ENCODE data around the gene GHRL. TPM values are rescaled to one million over a fixed set of nuclear protein-coding genes. Genes with fewer than 3 reads are reported as not detected.
A peak's percentile ranks its signal among the peaks of the same experiment; 100 is the strongest.

The GHRL gene
- total RNA-seq, 3 donors from 2014 or later (not counting 1 experiment from before 2014, with no cell fraction given) = 1.4 to 2.6 (median 1.5) TPM

- Mint-ChIP-seq H3K4me3 (no peak overlapping the region), H3K9me3 (no peaks in the 10 kb centered on the region), H3K36me3 (no peaks in the 10 kb centered on the region), H3K27me3 (ENCODE audit: low read depth in 2 of 2) (no peaks in the 10 kb centered on the region), H3K27ac (peak overlapping the region in 1 of 2 donors; percentile 47), H3K4me1 (peaks cover 9 to 18% of the 10 kb centered on the region in 2 donors)
- 79% methylated on average over 12 of the region's 12 CpGs for WGBS (ENCODE audit: insufficient coverage)
- Histone ChIP-seq H3K4me1 (ENCODE audit: control insufficient read depth, insufficient read depth, low read length) (peaks cover 21% of the 10 kb centered on the region), H3K36me3 (ENCODE audit: control insufficient read depth, insufficient read depth, low read length) (peaks cover 18% of the 10 kb centered on the region), H3K27ac (ENCODE audit: low read length) (no peak overlapping the region), H3K4me3 (ENCODE audit: low read length) (no peak overlapping the region), H3K27me3 (ENCODE audit: control insufficient read depth, insufficient read depth, low read length) (no peaks in the 10 kb centered on the region), H3K9me3 (ENCODE audit: control insufficient read depth, insufficient read depth, low read length) (no peaks in the 10 kb centered on the region)
- no peak for TF ChIP-seq CTCF (IDR thresholded peaks at IDR 0.05)
- DNase-seq (no peak), ATAC-seq (no peak)
- intact Hi-C loops (cut with micrococcal nuclease) = no loop called here
These were observed 1.4 kb upstream of the GHRL start for GRCh38 chr3:10294030-10294586.

- Histone ChIP-seq H3K9me3 (ENCODE audit: control insufficient read depth, insufficient read depth, low read length) (no peaks in the 10 kb centered on the region), H3K4me1 (ENCODE audit: control insufficient read depth, insufficient read depth, low read length) (peaks cover 21% of the 10 kb centered on the region), H3K27me3 (ENCODE audit: control insufficient read depth, insufficient read depth, low read length) (no peaks in the 10 kb centered on the region), H3K27ac (ENCODE audit: low read length) (no peak overlapping the region), H3K36me3 (ENCODE audit: control insufficient read depth, insufficient read depth, low read length) (peaks cover 30% of the 10 kb centered on the region), H3K4me3 (ENCODE audit: low read length) (no peak overlapping the region)
- 89% methylated on average over 6 of the region's 6 CpGs for WGBS (ENCODE audit: insufficient coverage)
- Mint-ChIP-seq H3K4me1 (peaks cover 15 to 18% of the 10 kb centered on the region in 2 donors), H3K27ac (peak overlapping the region in 1 of 2 donors; percentile 83), H3K4me3 (no peak overlapping the region), H3K9me3 (no peaks in the 10 kb centered on the region), H3K27me3 (ENCODE audit: low read depth in 2 of 2) (no peaks in the 10 kb centered on the region), H3K36me3 (no peaks in the 10 kb centered on the region)
- intact Hi-C loops (cut with micrococcal nuclease) = no loop called here
- DNase-seq (no peak), ATAC-seq (no peak)
- no peak for TF ChIP-seq CTCF (IDR thresholded peaks at IDR 0.05)
These were observed 1.1 kb downstream of the GHRL start for GRCh38 chr3:10291641-10292040.

- no peak overlapping the region for H3K27ac Mint-ChIP-seq
- intact Hi-C loops (cut with micrococcal nuclease) = no loop called here
- no peak for ATAC-seq
These were observed 2.1 kb downstream of the GHRL start for GRCh38 chr3:10290481-10291176.

More at GRCh38 chr3:10290481-10291176, 2.1 kb downstream of the GHRL start:
- Mint-ChIP-seq H3K9me3 (no peaks in the 10 kb centered on the region), H3K36me3 (no peaks in the 10 kb centered on the region), H3K4me1 (peaks cover 15 to 18% of the 10 kb centered on the region in 2 donors), H3K27me3 (ENCODE audit: low read depth in 2 of 2) (no peaks in the 10 kb centered on the region), H3K4me3 (no peak overlapping the region)
- peaks cover 34% of the 10 kb centered on the region for H3K36me3 ChIP-seq (ENCODE audit: control insufficient read depth, insufficient read depth, low read length)
- H3K4me3 ChIP-seq (ENCODE audit: low read length) = no peak overlapping the region
- WGBS (ENCODE audit: insufficient coverage) = 96% methylated on average over 18 of the region's 18 CpGs
- peaks cover 21% of the 10 kb centered on the region for H3K4me1 ChIP-seq (ENCODE audit: control insufficient read depth, insufficient read depth, low read length)
- H3K27ac ChIP-seq (ENCODE audit: low read length) = no peak overlapping the region
- H3K27me3 ChIP-seq (ENCODE audit: control insufficient read depth, insufficient read depth, low read length) = no peaks in the 10 kb centered on the region
- no peaks in the 10 kb centered on the region for H3K9me3 ChIP-seq (ENCODE audit: control insufficient read depth, insufficient read depth, low read length)
- no peak for DNase-seq
- TF ChIP-seq CTCF (IDR thresholded peaks at IDR 0.05) = no peak
